Endothelial cell of umbilical vein (primary cell): Measurements from ENCODE around the gene STK32C.

Experiments used
- CTCF ChIP-seq, 2 donors: IDR thresholded peaks; 1 replicate in 1 of 2; 2 replicates in 1 of 2; pipeline ENCODE4 v1.5.1; 2011; ENCODE audit warnings: low read length in 2 of 2, mild to moderate bottlenecking in 2 of 2, moderate library complexity in 2 of 2, control low read depth in 1 of 2, inconsistent platforms in 1 of 2, low read depth in 1 of 2; ENCODE audit not compliant: insufficient read depth in 1 of 2; ENCODE audit errors: extremely low read depth in 1 of 2
- EZH2 ChIP-seq: IDR thresholded peaks from 2 replicates; pipeline ENCODE4 v1.6.1; 2012; ENCODE audit warnings: borderline replicate concordance, low read depth, mild to moderate bottlenecking, moderate library complexity, low read length, inconsistent platforms; ENCODE audit not compliant: severe bottlenecking
- FOS ChIP-seq: IDR thresholded peaks from 2 replicates; pipeline ENCODE4 v1.6.1; 2011; ENCODE audit warnings: mild to moderate bottlenecking, low read length, moderate library complexity, borderline replicate concordance; ENCODE audit not compliant: insufficient read depth
- POLR2A ChIP-seq: IDR thresholded peaks from 2 replicates; pipeline ENCODE4 v1.6.1; 2012; ENCODE audit warnings: low read depth, mild to moderate bottlenecking, control low read depth, low read length
- POLR2AphosphoS5 ChIP-seq: IDR thresholded peaks from 2 replicates; pipeline ENCODE4 v1.6.1; 2012; ENCODE audit warnings: low read depth, mild to moderate bottlenecking, control low read depth, low read length, moderate library complexity; ENCODE audit not compliant: insufficient read depth

DNA sequence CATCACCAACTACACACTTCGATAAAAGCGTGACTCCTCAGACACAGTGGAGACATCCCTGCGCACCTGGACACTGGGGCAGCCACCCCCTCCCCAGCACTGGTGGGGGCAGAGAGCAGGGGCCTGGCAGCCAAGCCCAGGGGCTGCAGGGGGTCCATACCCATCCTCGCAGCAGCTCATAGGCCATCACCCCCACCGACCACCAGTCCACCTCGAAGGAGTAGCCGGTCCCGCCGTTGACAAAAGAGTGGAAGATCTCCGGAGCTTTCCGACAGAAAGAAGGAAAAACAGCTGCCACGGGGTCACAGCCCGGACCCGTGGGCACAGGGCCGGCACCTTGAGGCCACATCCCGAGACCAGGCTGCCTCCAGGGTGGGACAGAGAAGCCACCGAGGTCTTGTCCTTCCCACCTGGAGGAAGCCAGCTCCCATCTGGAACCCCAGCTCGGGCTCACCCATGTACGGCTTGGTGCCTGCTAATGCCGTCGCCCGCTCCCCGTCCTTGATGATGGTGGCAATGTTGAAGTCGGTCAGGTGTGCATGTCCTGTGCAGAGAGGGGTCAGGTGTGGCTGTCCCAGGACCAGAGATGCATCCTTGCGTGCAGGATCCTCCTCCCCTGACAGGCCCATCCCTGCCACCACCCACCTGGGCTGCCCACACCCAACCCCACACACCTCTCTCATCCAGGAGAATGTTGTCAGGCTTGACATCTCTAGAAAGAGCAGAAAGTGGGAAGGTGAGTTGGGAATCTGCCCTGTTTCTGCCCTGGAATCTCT lies 82.5 kb downstream of the STK32C start:
- TF ChIP-seq CTCF (IDR thresholded peaks at IDR 0.05; ENCODE audit: extremely low read depth in 1 of 2, insufficient read depth in 1 of 2, low read depth in 1 of 2, low read length in 2 of 2): no peak
- TF ChIP-seq POLR2AphosphoS5: no peak
- no peak for TF ChIP-seq FOS
- TF ChIP-seq EZH2: no peak
- no peak for TF ChIP-seq POLR2A
